ENCODE measurements around the gene CLSTN2.

- TF ChIP-seq JUN (CRISPR knock-in tag; IDR thresholded peaks at IDR 0.05) (no peak), CTCF (CRISPR knock-in tag; IDR thresholded peaks at IDR 0.05) (no peak)
Measured at GRCh38 chr3:140433431-140433830, 498.4 kb downstream of the CLSTN2 start.
